Measurements from ENCODE around the gene MGP.

The MGP gene

DNA sequence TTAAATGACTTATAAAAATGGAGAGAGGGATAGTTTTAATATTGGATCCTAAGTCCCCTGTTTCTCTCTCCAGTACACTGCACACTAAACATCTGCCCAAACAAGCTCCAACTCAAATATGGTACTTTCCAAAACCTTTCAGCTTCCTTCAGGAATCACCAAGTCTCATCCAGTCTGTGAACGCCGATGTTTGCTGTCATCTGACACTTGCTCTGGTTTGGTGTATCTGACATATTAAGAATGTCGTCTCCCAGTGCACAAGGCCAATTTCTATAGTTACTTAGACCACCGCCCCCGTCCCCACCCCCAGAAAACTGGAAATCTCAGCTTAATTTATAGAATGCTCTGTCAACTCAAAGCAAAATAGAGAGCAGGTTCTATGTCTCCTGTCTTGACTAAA is 5.0 kb upstream of the MGP start:
- H3K4me3 Mint-ChIP-seq, result no peak overlapping the region
- H3K9me3 Mint-ChIP-seq, result no peaks in the 10 kb centered on the region
- no peaks in the 10 kb centered on the region for H3K4me1 Mint-ChIP-seq (ENCODE audit: low read depth)
- no peak overlapping the region for H3K27ac Mint-ChIP-seq
- H3K27me3 Mint-ChIP-seq (ENCODE audit: low read depth), result peaks cover 25% of the 10 kb centered on the region
- H3K36me3 Mint-ChIP-seq (ENCODE audit: low read depth), result no peaks in the 10 kb centered on the region

DNA sequence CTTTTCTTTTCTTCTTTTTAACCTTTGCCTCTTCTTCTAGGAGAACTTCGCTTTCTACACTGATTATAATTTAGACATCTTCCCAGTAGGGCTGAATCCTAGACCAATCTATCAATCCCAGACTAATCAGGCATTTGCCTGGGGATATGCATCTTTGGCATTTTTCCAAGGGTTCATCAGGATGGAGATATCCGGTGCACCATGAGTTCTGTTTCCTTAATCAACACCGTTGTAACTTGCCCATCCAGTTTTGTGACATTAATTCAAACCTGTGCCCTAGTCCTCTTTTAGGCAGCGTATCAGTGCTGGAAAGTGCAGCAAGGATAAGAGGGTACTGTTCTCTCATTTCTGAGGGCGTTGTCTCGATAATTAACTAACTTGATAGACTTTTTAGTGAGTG is 617 bp upstream of the MGP start:
- peaks cover 30% of the 10 kb centered on the region for H3K27me3 Mint-ChIP-seq (ENCODE audit: low read depth)
- no peaks in the 10 kb centered on the region for H3K36me3 Mint-ChIP-seq (ENCODE audit: low read depth)
- H3K27ac Mint-ChIP-seq, result no peak overlapping the region
- H3K4me3 Mint-ChIP-seq, result no peak overlapping the region
- H3K4me1 Mint-ChIP-seq (ENCODE audit: low read depth), result peaks cover 6% of the 10 kb centered on the region
- no peaks in the 10 kb centered on the region for H3K9me3 Mint-ChIP-seq

DNA sequence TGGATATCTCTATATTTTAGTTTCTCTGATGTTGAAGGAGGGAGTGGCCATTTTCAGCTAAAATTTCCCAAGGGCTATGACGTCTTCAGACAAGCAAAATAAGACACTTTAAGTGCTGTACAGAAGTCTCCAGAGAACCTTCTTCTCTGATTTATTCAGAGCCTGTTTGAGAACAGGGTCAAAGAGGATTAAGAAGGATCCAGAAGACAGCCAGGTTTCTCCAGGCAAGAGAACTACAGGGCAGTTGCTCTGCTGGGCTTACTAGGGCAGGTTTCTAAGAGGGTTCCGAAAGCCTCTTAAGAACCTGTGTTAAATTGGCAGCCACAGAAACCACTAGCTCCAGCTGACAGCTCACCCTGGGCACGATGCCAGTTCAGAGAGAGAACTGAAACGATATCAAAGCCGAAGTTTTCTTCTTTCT is 1.2 kb downstream of the MGP start:
- H3K4me1 Mint-ChIP-seq (ENCODE audit: low read depth), result peaks cover 14% of the 10 kb centered on the region
- H3K27ac Mint-ChIP-seq, result no peak overlapping the region
- H3K36me3 Mint-ChIP-seq (ENCODE audit: low read depth), result no peaks in the 10 kb centered on the region
- H3K27me3 Mint-ChIP-seq (ENCODE audit: low read depth), result peaks cover 27% of the 10 kb centered on the region
- H3K4me3 Mint-ChIP-seq, result no peak overlapping the region
- peaks cover 12% of the 10 kb centered on the region for H3K9me3 Mint-ChIP-seq

DNA sequence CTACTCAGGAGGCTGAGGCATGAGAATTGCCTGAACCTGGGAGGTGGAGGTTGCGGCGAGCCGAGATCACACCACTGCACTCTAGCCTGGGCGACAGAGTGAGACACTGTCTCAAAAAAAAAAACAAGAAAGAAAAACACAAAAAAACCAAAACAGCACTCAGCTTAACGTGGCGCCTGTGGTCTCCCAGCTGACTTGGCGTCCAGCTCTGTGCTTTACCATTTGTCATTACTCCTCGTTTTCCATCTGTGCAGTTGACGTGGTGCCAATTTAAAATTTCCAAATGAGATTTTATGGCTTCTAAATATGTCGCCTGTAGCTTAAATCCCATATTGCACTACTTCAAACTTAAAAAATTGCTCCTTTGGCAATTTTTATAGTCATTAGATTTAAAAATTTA is 2.0 kb downstream of the MGP start:
- no peak overlapping the region for H3K27ac Mint-ChIP-seq
- H3K4me1 Mint-ChIP-seq (ENCODE audit: low read depth), result peaks cover 14% of the 10 kb centered on the region

DNA sequence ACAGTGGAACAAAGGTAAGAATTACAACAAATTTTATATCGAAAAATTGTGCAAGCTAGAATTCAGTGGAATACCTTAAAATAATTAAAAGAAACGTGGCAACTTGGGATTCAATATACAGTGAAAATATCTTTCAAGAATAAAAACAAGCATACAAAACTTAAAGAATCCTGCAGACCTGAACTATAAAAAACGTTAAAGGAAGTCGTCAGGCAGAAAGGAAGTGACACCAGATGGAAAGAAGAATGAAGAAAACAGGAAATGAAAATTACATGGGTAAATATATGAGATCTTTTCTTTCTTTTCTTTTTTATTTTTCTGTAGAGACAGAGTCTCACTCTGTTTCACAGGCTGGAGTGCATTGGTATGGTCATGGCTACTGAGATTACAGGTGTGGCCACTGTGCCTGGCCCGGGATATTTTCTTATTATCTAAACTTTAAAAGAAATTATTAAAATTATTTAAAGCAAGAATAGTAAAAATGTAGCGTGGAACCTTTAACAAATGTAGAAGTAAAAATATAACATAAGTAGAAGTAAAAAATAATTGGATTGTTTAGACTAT is 4.7 kb downstream of the MGP start:
- Mint-ChIP-seq H3K9me3 (peaks cover 13% of the 10 kb centered on the region), H3K4me1 (ENCODE audit: low read depth) (peaks cover 14% of the 10 kb centered on the region), H3K36me3 (ENCODE audit: low read depth) (no peaks in the 10 kb centered on the region), H3K27me3 (ENCODE audit: low read depth) (peaks cover 8% of the 10 kb centered on the region), H3K27ac (peak overlapping the region; percentile 50), H3K4me3 (no peak overlapping the region)

More for the DNA sequence above, 2.0 kb downstream of the MGP start:
- Mint-ChIP-seq H3K36me3 (ENCODE audit: low read depth) (no peaks in the 10 kb centered on the region), H3K4me3 (no peak overlapping the region), H3K27me3 (ENCODE audit: low read depth) (peaks cover 22% of the 10 kb centered on the region), H3K9me3 (peaks cover 13% of the 10 kb centered on the region)

DNA sequence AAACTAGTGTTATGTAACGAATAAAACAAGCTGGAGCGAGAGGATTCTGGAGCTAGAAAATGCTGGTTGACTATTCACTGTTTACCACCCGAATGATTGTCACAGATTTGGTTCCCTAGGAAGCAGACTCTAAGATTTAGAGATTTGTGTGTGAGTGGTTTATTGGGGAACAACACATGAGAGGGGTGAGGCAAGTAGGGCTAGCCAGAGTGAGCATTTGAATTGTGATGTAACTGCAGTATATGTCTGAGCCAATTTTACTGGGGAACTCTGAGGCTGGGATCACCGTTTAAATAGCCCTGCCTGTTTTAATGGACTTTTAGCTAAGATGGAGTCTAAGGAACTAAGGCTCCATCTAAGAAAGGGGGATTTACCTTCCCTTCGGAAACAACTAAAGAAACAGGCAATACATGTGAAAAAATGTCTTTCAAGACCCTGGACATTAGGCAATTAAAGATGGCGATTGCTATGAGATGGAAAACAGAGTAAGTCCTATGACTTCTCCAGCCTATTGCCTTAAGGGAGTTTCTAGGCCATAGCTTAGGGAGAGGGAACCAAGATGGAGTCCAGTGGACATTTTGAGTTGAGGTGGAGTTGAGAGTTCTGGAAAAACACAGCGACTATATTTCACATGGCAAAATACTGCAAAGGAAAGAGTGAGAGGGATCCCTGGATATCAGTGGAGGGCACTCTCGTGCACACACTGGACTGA is 6.3 kb downstream of the MGP start:
- H3K9me3 Mint-ChIP-seq, result peaks cover 13% of the 10 kb centered on the region
- H3K27ac Mint-ChIP-seq, result no peak overlapping the region
- H3K4me3 Mint-ChIP-seq, result no peak overlapping the region
- no peaks in the 10 kb centered on the region for H3K27me3 Mint-ChIP-seq (ENCODE audit: low read depth)
- H3K4me1 Mint-ChIP-seq (ENCODE audit: low read depth), result peaks cover 11% of the 10 kb centered on the region
- no peaks in the 10 kb centered on the region for H3K36me3 Mint-ChIP-seq (ENCODE audit: low read depth)

DNA sequence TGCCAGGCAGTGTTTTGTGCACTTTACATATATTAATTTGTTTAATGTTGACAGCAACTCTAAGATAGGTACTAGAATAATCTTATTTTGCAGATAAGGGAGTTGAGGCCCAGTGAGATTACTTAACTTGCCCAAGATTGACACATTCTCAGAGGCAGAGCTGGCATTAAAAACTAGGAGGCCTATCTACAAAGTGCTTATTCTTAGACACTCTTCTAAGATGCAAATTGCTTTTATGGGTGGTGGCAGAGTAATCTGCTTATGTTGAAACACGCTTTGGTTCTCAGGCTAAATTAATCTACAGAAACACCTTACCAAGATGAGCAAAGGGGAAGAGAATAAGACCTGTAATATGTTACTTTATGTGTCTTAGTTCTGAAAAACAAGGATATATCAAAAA is 7.2 kb downstream of the MGP start:
- Mint-ChIP-seq H3K27me3 (ENCODE audit: low read depth) (no peaks in the 10 kb centered on the region), H3K36me3 (ENCODE audit: low read depth) (no peaks in the 10 kb centered on the region), H3K4me3 (no peak overlapping the region), H3K4me1 (ENCODE audit: low read depth) (peaks cover 8% of the 10 kb centered on the region), H3K27ac (no peak overlapping the region), H3K9me3 (peaks cover 13% of the 10 kb centered on the region)

DNA sequence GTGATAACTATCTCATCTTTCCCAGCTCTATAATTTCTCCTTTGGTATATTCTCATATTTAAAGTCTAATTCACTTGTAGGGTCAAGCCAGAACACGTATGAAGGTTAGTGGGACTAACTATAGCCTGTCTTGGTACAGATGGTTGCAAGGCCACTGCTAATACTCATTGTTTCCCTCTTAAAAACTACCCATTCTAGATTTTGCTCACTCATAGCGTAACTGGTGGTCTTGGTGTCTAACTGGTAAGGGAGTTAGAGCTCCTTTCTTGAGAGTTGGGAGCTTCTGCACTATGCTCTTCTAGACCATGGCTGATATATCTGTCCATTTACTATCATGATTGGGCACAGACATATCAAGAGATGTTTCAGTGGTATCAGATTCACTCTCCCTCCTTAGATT is 8.8 kb downstream of the MGP start:
- no peaks in the 10 kb centered on the region for H3K27me3 Mint-ChIP-seq (ENCODE audit: low read depth)
- H3K27ac Mint-ChIP-seq, result no peak overlapping the region
- H3K4me3 Mint-ChIP-seq, result no peak overlapping the region
- H3K9me3 Mint-ChIP-seq, result peaks cover 13% of the 10 kb centered on the region
- no peaks in the 10 kb centered on the region for H3K36me3 Mint-ChIP-seq (ENCODE audit: low read depth)
- H3K4me1 Mint-ChIP-seq (ENCODE audit: low read depth), result peaks cover 8% of the 10 kb centered on the region

DNA sequence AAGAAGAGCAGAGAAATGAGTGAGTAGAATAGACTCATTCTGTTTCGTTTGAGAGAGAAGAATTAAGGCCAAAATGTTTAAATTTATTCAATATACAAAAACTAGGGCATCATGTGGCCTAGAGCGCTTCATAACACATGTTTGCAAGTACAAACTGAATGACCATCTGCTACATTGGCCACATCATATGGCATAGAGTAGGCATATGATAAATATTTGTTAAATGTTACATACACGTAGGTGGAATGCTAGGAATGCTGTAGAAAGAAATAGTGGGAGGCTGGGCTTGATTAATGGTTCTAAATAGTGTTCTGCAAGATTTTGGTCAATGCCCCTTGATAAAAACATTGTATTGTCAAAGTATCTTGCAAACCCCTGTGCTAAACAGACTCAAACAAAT is 10.8 kb downstream of the MGP start:
- Mint-ChIP-seq H3K27me3 (ENCODE audit: low read depth) (no peaks in the 10 kb centered on the region), H3K4me1 (ENCODE audit: low read depth) (no peaks in the 10 kb centered on the region), H3K27ac (no peak overlapping the region), H3K9me3 (peaks cover 5% of the 10 kb centered on the region), H3K36me3 (ENCODE audit: low read depth) (no peaks in the 10 kb centered on the region), H3K4me3 (no peak overlapping the region)

DNA sequence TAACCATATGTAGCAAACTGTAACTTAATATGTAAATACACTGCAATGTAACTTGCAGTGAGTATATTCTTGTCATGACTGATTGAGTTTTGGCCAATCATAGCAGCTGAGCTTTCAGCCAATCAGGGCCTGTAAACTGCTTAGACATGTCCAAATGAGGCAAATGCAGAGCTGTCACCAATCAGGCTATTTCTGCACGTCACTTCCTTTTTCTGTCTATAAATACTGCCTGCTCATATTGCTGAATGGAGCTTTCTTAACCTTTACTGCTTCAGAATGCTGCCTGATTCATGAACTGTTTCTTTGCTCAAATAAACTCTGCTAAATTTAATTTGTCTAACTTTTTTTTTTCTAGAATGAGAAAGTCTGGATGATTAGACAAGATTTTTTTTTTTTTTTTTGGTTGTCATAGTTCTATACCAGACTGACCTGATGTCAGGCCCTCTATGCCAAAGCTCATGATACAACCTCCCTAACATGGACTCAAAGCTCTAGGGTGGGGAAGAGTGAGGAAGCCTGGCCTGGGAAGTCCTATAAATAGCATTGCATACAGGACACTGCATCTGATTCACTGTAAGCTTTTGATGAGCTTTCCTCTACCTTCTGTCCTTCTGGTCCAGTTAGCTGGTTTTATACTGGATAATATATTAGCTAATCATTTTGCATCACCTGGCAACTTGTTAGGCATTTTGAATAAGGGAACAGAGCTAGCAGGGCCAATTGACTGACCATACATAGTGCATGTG is 12.0 kb downstream of the MGP start:
- Mint-ChIP-seq H3K27ac (no peak overlapping the region), H3K36me3 (ENCODE audit: low read depth) (no peaks in the 10 kb centered on the region), H3K9me3 (no peaks in the 10 kb centered on the region), H3K27me3 (ENCODE audit: low read depth) (no peaks in the 10 kb centered on the region), H3K4me3 (no peak overlapping the region), H3K4me1 (ENCODE audit: low read depth) (no peaks in the 10 kb centered on the region)

DNA sequence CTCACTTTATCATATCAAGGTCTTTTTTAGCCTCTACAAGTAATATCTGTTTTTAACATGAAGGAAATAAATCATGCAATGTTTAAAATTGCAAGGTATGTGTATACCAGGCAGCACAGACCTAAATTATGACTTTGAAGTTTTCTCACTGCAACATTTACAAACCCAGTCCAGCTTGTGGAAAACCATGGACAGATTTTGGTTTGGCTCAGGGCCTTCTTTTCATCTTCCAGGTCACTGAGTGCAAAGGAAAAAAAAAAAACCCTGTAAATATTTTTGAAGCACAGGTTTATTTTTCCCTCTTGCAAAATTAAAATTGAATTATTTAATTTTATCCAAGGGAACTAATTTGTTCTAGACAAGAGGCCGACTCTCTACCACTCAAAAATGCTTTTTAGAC is 13.8 kb downstream of the MGP start:
- H3K9me3 Mint-ChIP-seq, result peaks cover 9% of the 10 kb centered on the region
- no peaks in the 10 kb centered on the region for H3K27me3 Mint-ChIP-seq (ENCODE audit: low read depth)
- H3K4me3 Mint-ChIP-seq, result no peak overlapping the region
- H3K36me3 Mint-ChIP-seq (ENCODE audit: low read depth), result no peaks in the 10 kb centered on the region
- H3K27ac Mint-ChIP-seq, result no peak overlapping the region
- no peaks in the 10 kb centered on the region for H3K4me1 Mint-ChIP-seq (ENCODE audit: low read depth)

DNA sequence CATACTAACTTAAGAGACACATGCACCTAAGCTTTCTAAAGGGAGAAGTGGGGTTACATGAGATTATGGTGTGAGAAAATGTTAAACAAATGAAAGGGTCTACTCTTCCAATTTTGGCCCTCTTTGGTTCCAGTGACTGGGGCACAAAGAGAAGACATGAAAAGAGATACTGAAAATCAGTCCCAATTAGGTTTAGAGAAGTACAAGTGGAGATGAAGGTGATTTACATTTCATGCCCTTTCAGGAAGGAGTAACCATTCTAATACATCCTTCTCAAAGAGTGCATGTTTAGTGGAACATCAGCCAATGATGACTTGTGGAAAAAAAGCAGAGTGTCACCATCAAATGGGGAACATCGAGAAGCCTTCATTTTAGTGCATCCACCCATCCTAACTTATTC is 14.4 kb downstream of the MGP start:
- Mint-ChIP-seq H3K4me1 (ENCODE audit: low read depth) (no peaks in the 10 kb centered on the region), H3K36me3 (ENCODE audit: low read depth) (no peaks in the 10 kb centered on the region), H3K4me3 (no peak overlapping the region), H3K9me3 (peaks cover 9% of the 10 kb centered on the region), H3K27ac (no peak overlapping the region), H3K27me3 (ENCODE audit: low read depth) (no peaks in the 10 kb centered on the region)

DNA sequence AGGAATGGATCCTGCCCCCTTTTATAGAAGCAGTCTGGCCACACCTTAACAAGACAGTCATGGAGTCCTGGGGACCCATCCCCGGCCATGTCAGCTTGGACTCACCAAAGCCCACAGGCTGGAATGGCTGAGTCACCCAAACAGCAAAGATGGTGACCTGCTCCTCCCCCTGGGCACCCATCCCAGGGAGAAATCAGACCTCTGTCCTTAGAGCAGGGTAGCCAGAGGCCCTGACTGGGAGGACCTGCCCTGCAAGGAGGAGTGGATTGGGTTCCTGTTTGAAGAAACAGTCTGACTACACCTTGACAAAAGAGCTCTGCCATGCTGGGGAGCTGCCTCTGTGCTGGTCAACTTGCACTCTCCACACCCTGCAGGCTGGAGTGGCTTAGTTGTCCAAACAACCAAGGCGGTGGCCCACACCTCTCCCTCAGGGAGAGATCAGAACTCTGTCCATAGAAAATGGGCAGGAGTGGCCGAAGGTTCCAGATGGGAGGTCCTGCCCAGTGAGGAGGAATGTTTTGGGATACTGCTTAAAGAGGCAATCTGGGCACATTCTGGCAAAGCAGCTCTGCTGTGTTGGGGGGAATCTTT is 16.6 kb downstream of the MGP start:
- Mint-ChIP-seq H3K4me3 (no peak overlapping the region), H3K9me3 (peaks cover 9% of the 10 kb centered on the region), H3K27ac (no peak overlapping the region), H3K27me3 (ENCODE audit: low read depth) (peaks cover 5% of the 10 kb centered on the region), H3K4me1 (ENCODE audit: low read depth) (no peaks in the 10 kb centered on the region), H3K36me3 (ENCODE audit: low read depth) (no peaks in the 10 kb centered on the region)

DNA sequence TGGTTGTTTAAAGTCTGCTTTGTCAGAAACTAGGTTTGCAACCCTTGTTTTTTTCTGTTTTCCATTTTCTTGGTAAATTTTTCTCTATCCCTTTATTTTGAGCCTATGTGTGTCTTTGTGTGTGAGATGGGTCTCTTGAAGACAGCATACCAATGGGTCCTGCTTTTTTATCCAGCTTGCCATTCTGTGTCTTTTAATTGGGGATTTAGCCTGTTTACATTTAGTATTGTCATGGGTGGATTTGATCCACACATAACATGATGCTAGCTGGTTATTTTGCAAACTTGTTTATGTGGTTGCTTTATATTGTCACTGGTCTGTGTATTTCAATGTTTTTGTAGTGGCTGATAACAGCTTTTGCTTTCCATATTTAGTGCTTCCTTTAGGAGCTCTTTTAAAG is 25.2 kb downstream of the MGP start:
- Mint-ChIP-seq H3K4me1 (ENCODE audit: low read depth) (no peaks in the 10 kb centered on the region), H3K9me3 (peaks cover 28% of the 10 kb centered on the region), H3K27me3 (ENCODE audit: low read depth) (peaks cover 8% of the 10 kb centered on the region), H3K36me3 (ENCODE audit: low read depth) (peaks cover 5% of the 10 kb centered on the region), H3K4me3 (no peak overlapping the region), H3K27ac (no peak overlapping the region)

DNA sequence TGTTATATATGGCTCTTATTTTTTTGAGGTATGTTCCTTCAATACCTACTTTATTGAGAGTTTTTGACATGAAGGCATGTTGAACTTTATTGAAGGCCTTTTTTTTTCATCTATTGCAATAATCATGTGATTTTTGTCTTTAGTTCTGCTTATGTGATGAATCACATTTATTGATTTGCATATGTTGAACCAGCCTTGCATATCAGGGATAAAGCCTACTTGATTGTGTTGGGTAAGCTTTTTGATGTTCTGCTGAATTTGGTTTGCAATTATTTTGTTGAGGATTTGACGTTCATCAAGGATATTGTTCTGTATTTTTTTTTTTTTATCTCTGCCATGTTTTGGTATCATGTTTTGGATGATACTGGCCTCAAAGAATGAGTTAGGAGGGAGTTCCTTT is 27.1 kb downstream of the MGP start:
- no peak overlapping the region for H3K27ac Mint-ChIP-seq
- no peak overlapping the region for H3K4me3 Mint-ChIP-seq
- no peaks in the 10 kb centered on the region for H3K4me1 Mint-ChIP-seq (ENCODE audit: low read depth)
- H3K9me3 Mint-ChIP-seq, result peaks cover 28% of the 10 kb centered on the region
- H3K36me3 Mint-ChIP-seq (ENCODE audit: low read depth), result peaks cover 5% of the 10 kb centered on the region
- peaks cover 3% of the 10 kb centered on the region for H3K27me3 Mint-ChIP-seq (ENCODE audit: low read depth)

Data from T-helper 1 cell treated with Interleukin-12 subunit alpha and Interleukin-12 subunit beta and Interleukin-4 antibody, amounts not matched to agents 30 μg/mL and 1 μg/mL, for 36 hours (primary cell).